Mucosa of descending colon (tissue), 3 donors: ENCODE data around the gene GPR137. TPM values are rescaled to one million over a fixed set of nuclear protein-coding genes. Genes with fewer than 3 reads are reported as not detected.

Experiments
- ATAC-seq: fragments of 200-7000 bp; cut with Tn5 transposase; one replicate; pipeline ENCODE4 v1.9.1; 2020; ENCODE audit warnings: mild to moderate bottlenecking, moderate library complexity
- DNase-seq, 3 donors: peaks; one replicate each; pipeline ENCODE4 v3.0.0-alpha.2; 2020
- H3K36me3 ChIP-seq: fragments of 200-600 bp; one replicate; pipeline ENCODE4 v1.8.0; 2021; ENCODE audit warnings: low read depth, mild to moderate bottlenecking
- H3K4me1 ChIP-seq: fragments of 200-600 bp; one replicate; pipeline ENCODE4 v1.8.0; 2021; ENCODE audit warnings: low read depth, mild to moderate bottlenecking
- H3K4me3 ChIP-seq: fragments of 200-600 bp; one replicate; pipeline ENCODE4 v1.8.0; 2021; ENCODE audit warnings: mild to moderate bottlenecking
- H3K9me3 ChIP-seq: fragments of 200-600 bp; one replicate; pipeline ENCODE4 v1.8.0; 2021; ENCODE audit warnings: mild to moderate bottlenecking
- intact Hi-C, 2 donors: fragments of 100-400 bp; cut with DNase I in 1 of 2; cut with micrococcal nuclease in 1 of 2; formaldehyde crosslinking; loops; one replicate each; pipeline versions ENCODE4 v1.11.0 to v1.11.1; 2022; cut with DNase I, micrococcal nuclease
- total RNA-seq, 3 donors: library from RNA; stranded (reverse); fragmentation: NEBNext Ultra II Directional in 2 of 3; extraction: Animal tissue kit (Norgen Biotek cat#: 25700) in 2 of 3; gene quantifications; one replicate each; pipeline versions ENCODE4 v1.2.1 to v1.2.4, GENCODE V29; 2021 to 2023
- TF ChIP-seq, protein P1 (sequence below): fragments of 200-600 bp; IDR thresholded peaks from one replicate; pipeline ENCODE4 v1.8.0; 2022; ENCODE audit warnings: antibody characterized with exemption, mild to moderate bottlenecking
- donor health status: DM: no; HTN: no; CAD: no; lungs with moderate emphysema.
- donor health status: DM: no; HTN: no; CAD: no.
- donor health status: DM: no; HTN: yes; CAD: no.

The GPR137 gene
- total RNA-seq, 3 donors from 2014 or later, result 31.2 to 46.7 (median 40.6) TPM

GRCh38 chr11:64262271-64263002, 23.2 kb upstream of the GPR137 start:
- TF ChIP-seq, protein P1, sequence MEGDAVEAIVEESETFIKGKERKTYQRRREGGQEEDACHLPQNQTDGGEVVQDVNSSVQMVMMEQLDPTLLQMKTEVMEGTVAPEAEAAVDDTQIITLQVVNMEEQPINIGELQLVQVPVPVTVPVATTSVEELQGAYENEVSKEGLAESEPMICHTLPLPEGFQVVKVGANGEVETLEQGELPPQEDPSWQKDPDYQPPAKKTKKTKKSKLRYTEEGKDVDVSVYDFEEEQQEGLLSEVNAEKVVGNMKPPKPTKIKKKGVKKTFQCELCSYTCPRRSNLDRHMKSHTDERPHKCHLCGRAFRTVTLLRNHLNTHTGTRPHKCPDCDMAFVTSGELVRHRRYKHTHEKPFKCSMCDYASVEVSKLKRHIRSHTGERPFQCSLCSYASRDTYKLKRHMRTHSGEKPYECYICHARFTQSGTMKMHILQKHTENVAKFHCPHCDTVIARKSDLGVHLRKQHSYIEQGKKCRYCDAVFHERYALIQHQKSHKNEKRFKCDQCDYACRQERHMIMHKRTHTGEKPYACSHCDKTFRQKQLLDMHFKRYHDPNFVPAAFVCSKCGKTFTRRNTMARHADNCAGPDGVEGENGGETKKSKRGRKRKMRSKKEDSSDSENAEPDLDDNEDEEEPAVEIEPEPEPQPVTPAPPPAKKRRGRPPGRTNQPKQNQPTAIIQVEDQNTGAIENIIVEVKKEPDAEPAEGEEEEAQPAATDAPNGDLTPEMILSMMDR, result no peak
- Histone ChIP-seq H3K36me3 (peaks cover 3% of the 10 kb centered on the region), H3K4me1 (no peaks in the 10 kb centered on the region), H3K9me3 (no peaks in the 10 kb centered on the region), H3K4me3 (no peak overlapping the region)
- ATAC-seq (no peak), DNase-seq (no peak)
- intact Hi-C loops, result no loop called here

- no peaks in the 10 kb centered on the region for H3K9me3 ChIP-seq
- DNase-seq, result no peak
- peaks cover 3% of the 10 kb centered on the region for H3K4me1 ChIP-seq
- TF ChIP-seq, protein P1, result no peak
- no peak overlapping the region for H3K4me3 ChIP-seq
- intact Hi-C loops, result no loop called here
- no peaks in the 10 kb centered on the region for H3K36me3 ChIP-seq
- ATAC-seq, result no peak
Observed at GRCh38 chr11:64263021-64263946, 22.4 kb upstream of the GPR137 start.

- no peaks in the 10 kb centered on the region for H3K36me3 ChIP-seq
- peaks cover 10% of the 10 kb centered on the region for H3K4me1 ChIP-seq
Observed at GRCh38 chr11:64263947-64264317, 21.7 kb upstream of the GPR137 start.

DNA sequence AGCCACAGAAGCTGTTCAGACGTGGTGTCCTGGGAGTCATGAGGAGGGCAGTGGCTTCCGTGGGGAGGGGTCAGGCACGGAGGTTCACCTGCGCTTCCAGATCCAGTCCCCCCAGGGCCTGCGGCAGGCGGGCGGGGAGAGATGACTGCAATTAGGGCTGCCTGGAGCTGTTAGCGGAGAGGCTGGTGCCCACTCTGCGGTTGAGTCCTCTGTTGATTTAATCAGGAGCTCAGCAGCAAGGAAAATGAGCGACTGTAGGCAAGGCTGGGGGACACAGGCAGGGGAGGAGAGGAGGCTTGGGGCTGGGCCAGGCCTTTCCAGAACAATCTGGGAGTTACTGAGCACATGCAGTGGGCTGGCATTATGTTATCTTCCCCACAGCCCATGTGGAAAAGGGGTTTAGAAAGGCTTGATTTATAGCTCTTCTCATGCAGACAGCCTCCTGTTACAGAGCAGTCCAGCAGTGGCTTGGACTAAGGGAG, 21.2 kb upstream of the GPR137 start:
- peak in 1 of 3 donors; percentile 49 for DNase-seq
- no peak for ATAC-seq
- no peaks in the 10 kb centered on the region for H3K9me3 ChIP-seq
- peaks cover 11% of the 10 kb centered on the region for H3K4me1 ChIP-seq
- intact Hi-C loops, result no loop called here
- no peaks in the 10 kb centered on the region for H3K36me3 ChIP-seq
- TF ChIP-seq, protein P1, result no peak
- no peak overlapping the region for H3K4me3 ChIP-seq

More at GRCh38 chr11:64263947-64264317, 21.7 kb upstream of the GPR137 start:
- Histone ChIP-seq H3K4me3 (no peak overlapping the region), H3K9me3 (no peaks in the 10 kb centered on the region)
- DNase-seq (no peak), ATAC-seq (no peak)
- intact Hi-C loops, result no loop called here
- TF ChIP-seq, protein P1, result no peak

DNA sequence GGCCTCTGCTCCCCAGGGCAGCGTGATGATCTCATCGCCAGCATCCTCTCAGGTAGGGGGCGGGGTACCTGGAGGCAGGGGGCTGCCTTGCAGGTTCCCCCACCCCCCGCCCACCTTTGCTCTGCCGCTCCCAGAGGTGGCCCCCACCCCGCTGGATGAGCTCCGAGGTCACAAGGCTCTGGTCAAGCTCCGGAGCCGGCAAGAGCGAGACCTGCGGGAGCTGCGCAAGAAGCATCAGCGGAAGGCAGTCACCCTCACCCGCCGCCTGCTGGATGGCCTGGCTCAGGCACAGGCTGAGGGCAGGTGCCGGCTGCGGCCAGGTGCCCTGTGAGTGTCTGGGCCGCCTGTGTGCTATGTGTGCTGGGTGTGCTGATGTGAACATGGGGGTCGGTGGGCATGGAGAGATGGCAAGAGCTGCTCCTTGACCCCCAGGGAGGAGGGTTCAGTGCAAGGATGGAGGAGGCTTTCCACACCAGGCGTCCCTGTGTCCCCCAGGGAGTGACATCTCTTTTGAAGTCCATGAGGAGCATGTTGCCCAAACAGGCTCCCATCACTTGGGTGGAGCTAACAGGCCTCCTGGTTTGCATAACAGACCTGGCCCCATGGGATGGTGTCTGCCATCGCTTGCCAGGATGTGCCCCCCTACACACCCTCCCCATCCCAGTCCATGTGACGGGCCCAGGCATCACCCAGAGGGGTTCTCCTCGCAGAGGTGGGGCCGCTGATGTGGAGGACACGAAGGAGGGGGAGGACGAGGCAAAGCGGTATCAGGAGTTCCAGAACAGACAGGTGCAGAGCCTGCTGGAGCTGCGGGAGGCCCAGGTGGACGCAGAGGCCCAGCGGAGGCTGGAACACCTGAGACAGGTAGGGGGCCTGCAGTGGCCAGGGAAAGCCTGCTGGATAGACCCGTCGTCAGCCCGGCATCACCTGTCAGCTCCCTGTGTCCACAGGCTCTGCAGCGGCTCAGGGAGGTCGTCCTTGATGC, 20.2 kb upstream of the GPR137 start:
- peaks cover 4% of the 10 kb centered on the region for H3K36me3 ChIP-seq

More for the DNA sequence above, 20.2 kb upstream of the GPR137 start:
- Histone ChIP-seq H3K9me3 (no peaks in the 10 kb centered on the region), H3K4me3 (no peak overlapping the region), H3K4me1 (peaks cover 11% of the 10 kb centered on the region)
- TF ChIP-seq, protein P1, result no peak
- intact Hi-C loops, result no loop called here
- DNase-seq, result peak in 1 of 3 donors; percentile 59
- no peak for ATAC-seq
